Heart right ventricle (tissue), 16 donors: ENCODE data around the gene PTCD2. TPM values are rescaled to one million over a fixed set of nuclear protein-coding genes. Genes with fewer than 3 reads are reported as not detected.

Experiments
- ATAC-seq, 8 donors: fragments of 200-7000 bp; cut with Tn5 transposase; one replicate each; pipeline ENCODE4 v1.9.1; 2020; ENCODE audit warnings: mild to moderate bottlenecking in 8 of 8, moderate library complexity in 8 of 8, moderate number of reproducible peaks in 1 of 8
- DNase-seq, 2 donors: peaks; one replicate each; pipeline ENCODE4 v3.0.0-alpha.2; 2020
- H3K27ac ChIP-seq, 10 donors: fragments of 200-600 bp; sonication (generic) in 2 of 10; one replicate each; pipeline versions ENCODE4 v1.5.0 to v1.8.0; 2020 to 2022; ENCODE audit warnings: mild to moderate bottlenecking in 3 of 10
- H3K27me3 ChIP-seq, 7 donors: fragments of 200-600 bp; one replicate each; pipeline ENCODE4 v1.8.0; 2021 to 2022; ENCODE audit warnings: mild to moderate bottlenecking in 2 of 7
- H3K36me3 ChIP-seq, 9 donors: fragments of 200-600 bp; sonication (generic) in 1 of 9; one replicate each; pipeline versions ENCODE4 v1.5.0 to v1.8.0; 2020 to 2022; ENCODE audit warnings: mild to moderate bottlenecking in 2 of 9
- H3K4me1 ChIP-seq, 9 donors: fragments of 200-600 bp; sonication (generic) in 1 of 9; one replicate each; pipeline versions ENCODE4 v1.5.0 to v1.8.0; 2020 to 2022; ENCODE audit warnings: mild to moderate bottlenecking in 4 of 9
- H3K4me3 ChIP-seq, 10 donors: fragments of 200-600 bp; sonication (generic) in 2 of 10; one replicate each; pipeline versions ENCODE4 v1.5.0 to v1.8.0; 2020 to 2022; ENCODE audit warnings: mild to moderate bottlenecking in 7 of 10, moderate library complexity in 2 of 10
- H3K9me3 ChIP-seq, 11 donors: fragments of 200-600 bp in 10 of 11; sonication (generic) in 2 of 11; one replicate each; pipeline versions ENCODE4 v1.5.0 to v1.8.0; 2013 to 2022; ENCODE audit warnings: mild to moderate bottlenecking in 2 of 11, control low read depth in 1 of 11, moderate library complexity in 1 of 11
- WGBS, 2 donors: extraction: QIAGEN DNeasy Blood & Tissue Kit; methylation state at CpG; one replicate each; pipeline ENCODE4 v1.1.7; 2013; ENCODE audit warnings: inconsistent platforms in 1 of 2; 5-methylcytosine and 5-hydroxymethylcytosine counted together
- intact Hi-C, 10 donors: fragments of 100-400 bp; cut with DNase I; formaldehyde crosslinking; loops; one replicate each; pipeline versions ENCODE4 v1.11.1 to v1.14.2; 2022
- polyA plus RNA-seq, 2 donors: library from polyadenylated mRNA; stranded (reverse); fragments of 200-250 nt; gene quantifications; one replicate each; pipeline ENCODE4 v1.2.3, GENCODE V29; 2013
- total RNA-seq, 10 donors: library from RNA; stranded (reverse); fragmentation: NEBNext Ultra II Directional in 3 of 10; extraction: Animal tissue kit (Norgen Biotek cat#: 25700) in 3 of 10; gene quantifications; one replicate each; pipeline versions ENCODE4 v1.2.1 to v1.2.4, GENCODE V29; 2021 to 2023
- TF ChIP-seq, protein P1 (sequence below), 9 donors: fragments of 200-600 bp; sonication (generic) in 2 of 9; IDR thresholded peaks; one replicate each; pipeline versions ENCODE4 v1.5.0 to v1.8.0; 2021 to 2022; ENCODE audit warnings: antibody characterized with exemption in 9 of 9, mild to moderate bottlenecking in 5 of 9, moderate library complexity in 1 of 9
- donor health status: Arrhythmogenic right ventricular cardiomyopathy.
- donor health status: ischemic (EF 13 %, LVEDD 7.1; RV severe dilation, severe dysfunction).
- donor health status: healthy with polysubstance abuse.
- donor health status: DM: no; HTN: yes; CAD: no.
- donor health status: DM: no; HTN: no; CAD: no.
- donor health status: ischemic (EF 25% LVEDD 6.9; RV normal size, moderate dysfunction).
- donor health status: ischemic (EF 25% LVEDD 5.7; RV mildly dilated, moderate dysfunction).
- donor health status: healthy.
- donor health status: DM: yes; HTN: yes; CAD: no.
- donor health status: Ischemic cardiomyopathy.
- donor health status: ischemic (EF 35%, LVEDD 5.7; RV mildly dilated, moderate dysfunction).
- donor health status: nonischemic (EF 11% LVEDD 7.7; RV severe dilation, severe dysfunction).
- donor health status: DM: yes; HTN: yes; CAD: no.
- donor health status: PGD.
- donor health status: ischemic (EF 29% LVEDD 5.4; RV normal size, mild dysfunction).
- donor health status: nonischemic (EF 23%, LVEDD 6.1; RV moderate dilation, normal function).

PTCD2 gene
- total and polyA plus RNA-seq, 12 donors: 1.8 to 28.9 (median 20.5) TPM

DNA sequence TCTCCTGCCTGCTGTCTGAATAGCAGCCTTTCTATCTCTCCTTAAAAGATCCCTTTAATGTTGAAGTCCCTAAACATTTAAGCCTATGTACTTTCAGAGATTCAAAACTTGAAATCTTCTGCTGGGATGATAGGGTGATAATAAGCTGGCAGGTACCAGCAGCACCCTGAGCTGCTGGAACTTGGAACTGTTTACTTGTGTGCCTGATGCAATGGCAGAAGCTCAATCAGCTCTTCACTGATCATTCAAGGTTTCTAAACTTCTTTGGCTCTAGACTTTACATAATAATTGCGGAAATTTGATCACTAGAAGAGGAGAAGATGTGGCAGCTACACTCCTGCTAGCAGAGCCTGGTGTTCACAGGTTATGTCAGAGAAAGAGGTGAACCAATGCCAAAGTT, 27.8 kb upstream of the PTCD2 start:
- no peak for DNase-seq
- H3K27me3 ChIP-seq: no peaks in the 10 kb centered on the region
- H3K4me3 ChIP-seq: no peak overlapping the region
- H3K27ac ChIP-seq: peak overlapping the region in 1 of 10 donors; percentile 24
- H3K9me3 ChIP-seq: no peaks in the 10 kb centered on the region
- intact Hi-C loops: no loop called here
- peaks cover 0 to 30% (median 16%) of the 10 kb centered on the region in 9 donors for H3K4me1 ChIP-seq
- peaks cover 0 to 62% (median 4%) of the 10 kb centered on the region in 9 donors for H3K36me3 ChIP-seq
- TF ChIP-seq, protein P1, sequence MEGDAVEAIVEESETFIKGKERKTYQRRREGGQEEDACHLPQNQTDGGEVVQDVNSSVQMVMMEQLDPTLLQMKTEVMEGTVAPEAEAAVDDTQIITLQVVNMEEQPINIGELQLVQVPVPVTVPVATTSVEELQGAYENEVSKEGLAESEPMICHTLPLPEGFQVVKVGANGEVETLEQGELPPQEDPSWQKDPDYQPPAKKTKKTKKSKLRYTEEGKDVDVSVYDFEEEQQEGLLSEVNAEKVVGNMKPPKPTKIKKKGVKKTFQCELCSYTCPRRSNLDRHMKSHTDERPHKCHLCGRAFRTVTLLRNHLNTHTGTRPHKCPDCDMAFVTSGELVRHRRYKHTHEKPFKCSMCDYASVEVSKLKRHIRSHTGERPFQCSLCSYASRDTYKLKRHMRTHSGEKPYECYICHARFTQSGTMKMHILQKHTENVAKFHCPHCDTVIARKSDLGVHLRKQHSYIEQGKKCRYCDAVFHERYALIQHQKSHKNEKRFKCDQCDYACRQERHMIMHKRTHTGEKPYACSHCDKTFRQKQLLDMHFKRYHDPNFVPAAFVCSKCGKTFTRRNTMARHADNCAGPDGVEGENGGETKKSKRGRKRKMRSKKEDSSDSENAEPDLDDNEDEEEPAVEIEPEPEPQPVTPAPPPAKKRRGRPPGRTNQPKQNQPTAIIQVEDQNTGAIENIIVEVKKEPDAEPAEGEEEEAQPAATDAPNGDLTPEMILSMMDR (IDR thresholded peaks at IDR 0.05): no peak
- 93 to 100% methylated on average over 1 of the region's 1 CpG for WGBS, 2 donors
- no peak for ATAC-seq

DNA sequence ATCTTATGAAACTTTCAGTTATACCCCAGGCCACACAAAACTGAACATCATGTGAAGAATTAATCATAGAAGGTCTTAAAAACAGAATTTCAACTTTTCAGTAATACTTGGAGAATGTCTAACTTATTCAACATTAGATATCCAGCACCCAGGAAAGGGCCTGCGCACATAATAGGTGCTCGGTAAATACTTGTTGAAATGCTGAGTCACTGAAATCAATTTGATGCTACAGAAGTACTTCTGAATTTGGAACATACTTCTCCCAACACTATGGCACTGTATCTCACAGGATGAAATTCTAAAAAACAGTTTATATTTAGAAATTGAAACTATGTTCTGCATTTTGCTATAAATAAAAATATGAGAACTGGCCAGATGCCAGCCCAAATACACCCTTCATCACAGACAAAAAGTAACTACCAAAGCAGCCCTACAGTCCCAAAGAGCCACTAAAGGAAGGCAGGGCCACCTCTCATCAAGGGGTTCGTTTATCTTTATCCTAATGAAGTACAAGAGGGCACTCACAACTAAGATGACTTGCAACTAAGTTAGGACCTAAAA, 26.6 kb upstream of the PTCD2 start:
- peaks cover 0 to 52% (median 4%) of the 10 kb centered on the region in 9 donors for H3K36me3 ChIP-seq
- intact Hi-C loops: no loop called here
- no peak overlapping the region for H3K4me3 ChIP-seq
- H3K27me3 ChIP-seq: no peaks in the 10 kb centered on the region
- DNase-seq (no peak), ATAC-seq (no peak)
- no peaks in the 10 kb centered on the region for H3K9me3 ChIP-seq
- WGBS, 2 donors: 70 to 71% methylated on average over 3 of the region's 3 CpGs
- peaks cover 0 to 26% (median 16%) of the 10 kb centered on the region in 9 donors for H3K4me1 ChIP-seq
- TF ChIP-seq, protein P1 (IDR thresholded peaks at IDR 0.05): no peak
- H3K27ac ChIP-seq: peak overlapping the region in 3 of 10 donors; percentile 0 to 39 (median 18)

DNA sequence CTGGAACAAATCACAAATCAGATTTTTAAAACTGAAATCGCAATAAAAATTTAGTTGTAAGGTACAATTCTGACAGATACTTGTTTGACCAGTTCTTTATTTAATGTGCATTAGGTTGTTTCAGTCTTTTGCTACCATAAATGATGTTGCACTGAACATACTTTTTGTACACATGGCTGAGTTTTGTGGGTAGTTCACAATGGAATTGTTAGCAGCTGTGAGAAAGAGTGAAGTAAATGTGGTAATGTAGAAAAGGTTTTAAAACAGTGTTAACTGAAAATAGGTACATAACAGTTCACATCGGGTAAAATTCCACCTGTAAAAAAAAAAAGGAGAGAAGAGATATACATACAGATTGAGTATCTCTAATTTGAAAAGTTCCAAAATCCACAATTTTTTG, 25.7 kb upstream of the PTCD2 start:
- H3K27me3 ChIP-seq: no peaks in the 10 kb centered on the region
- no peak overlapping the region for H3K4me3 ChIP-seq
- intact Hi-C loops: no loop called here
- DNase-seq (no peak), ATAC-seq (no peak)
- no peak overlapping the region for H3K27ac ChIP-seq
- peaks cover 0 to 21% (median 12%) of the 10 kb centered on the region in 9 donors for H3K4me1 ChIP-seq
- TF ChIP-seq, protein P1 (IDR thresholded peaks at IDR 0.05): no peak
- peaks cover 0 to 52% (median 4%) of the 10 kb centered on the region in 9 donors for H3K36me3 ChIP-seq
- 91 to 94% methylated on average over 2 of the region's 2 CpGs for WGBS, 2 donors
- no peaks in the 10 kb centered on the region for H3K9me3 ChIP-seq

DNA sequence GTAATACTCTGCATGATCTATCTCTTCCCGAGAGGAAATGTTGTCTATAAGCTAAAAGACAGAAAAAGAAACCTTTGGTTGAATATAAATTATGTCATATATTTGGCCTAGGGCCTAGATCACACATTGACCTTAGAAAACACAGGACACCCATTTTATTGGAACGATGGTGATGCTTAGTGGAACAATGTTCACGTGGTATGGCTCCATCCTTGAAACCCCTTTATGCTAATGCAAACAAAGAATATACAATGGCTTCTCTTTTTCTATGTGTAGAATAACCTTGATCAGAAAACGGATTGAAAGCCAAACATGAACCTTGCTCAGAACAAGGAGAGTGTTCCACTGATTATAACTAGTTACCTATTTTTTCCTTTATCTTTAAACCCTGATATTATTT, 24.6 kb upstream of the PTCD2 start:
- Histone ChIP-seq H3K27me3 (no peaks in the 10 kb centered on the region), H3K9me3 (no peaks in the 10 kb centered on the region), H3K4me3 (no peak overlapping the region), H3K4me1 (peaks cover 0 to 22% (median 14%) of the 10 kb centered on the region in 9 donors), H3K27ac (no peak overlapping the region), H3K36me3 (peaks cover 0 to 45% (median 4%) of the 10 kb centered on the region in 9 donors)
- DNase-seq: no peak
- TF ChIP-seq, protein P1 (IDR thresholded peaks at IDR 0.05): no peak
- WGBS, 2 donors: 92 to 93% methylated on average over 4 of the region's 4 CpGs
- ATAC-seq: no peak
- intact Hi-C loops: no loop called here
